Right lobe of liver (tissue), 6 donors: Measurements from ENCODE around the gene GALNT15. TPM values are rescaled to one million over a fixed set of nuclear protein-coding genes. Genes with fewer than 3 reads are reported as not detected.

Experiments
- ATAC-seq, 4 donors: fragments of 200-7000 bp; cut with Tn5 transposase; one replicate each; pipeline ENCODE4 v1.9.1; 2020; ENCODE audit warnings: mild to moderate bottlenecking in 4 of 4, moderate library complexity in 4 of 4
- DNase-seq, 3 donors: peaks; one replicate each; pipeline ENCODE4 v3.0.0-alpha.2; 2020
- H3K27ac ChIP-seq, 3 donors: fragments of 200-600 bp; one replicate each; pipeline ENCODE4 v1.8.0; 2022
- H3K27me3 ChIP-seq, 2 donors: fragments of 200-600 bp; one replicate each; pipeline ENCODE4 v1.8.0; 2022
- H3K36me3 ChIP-seq, 4 donors: fragments of 200-600 bp; sonication (generic) in 1 of 4; one replicate each; pipeline versions ENCODE4 v1.5.1 to v1.8.0; 2017 to 2022; ENCODE audit warnings: control low read depth in 1 of 4
- H3K4me1 ChIP-seq, 4 donors: fragments of 200-600 bp; sonication (generic) in 1 of 4; one replicate each; pipeline versions ENCODE4 v1.5.1 to v1.8.0; 2017 to 2022; ENCODE audit warnings: control low read depth in 1 of 4
- H3K4me3 ChIP-seq, 3 donors: fragments of 200-600 bp; one replicate each; pipeline ENCODE4 v1.8.0; 2022
- H3K9me3 ChIP-seq, 4 donors: fragments of 200-600 bp; sonication (generic) in 1 of 4; one replicate each; pipeline versions ENCODE4 v1.5.1 to v1.8.0; 2017 to 2022; ENCODE audit warnings: control low read depth in 1 of 4
- POLR2A ChIP-seq: fragments of 450-650 bp; IDR thresholded peaks from one replicate; pipeline ENCODE4 v1.6.1; 2017; ENCODE audit warnings: antibody characterized with exemption, mild to moderate bottlenecking
- WGBS: methylation state at CpG from one replicate; pipeline ENCODE4 v1.1.6; 2018; ENCODE audit warnings: low coverage, low lambda C conversion rate; ENCODE audit not compliant: insufficient coverage; ENCODE audit errors: missing lambda C conversion rate; 5-methylcytosine and 5-hydroxymethylcytosine counted together
- intact Hi-C, 2 donors: fragments of 100-400 bp; cut with DNase I; formaldehyde crosslinking; loops; one replicate each; pipeline versions ENCODE4 v1.11.2 to v1.14.1; 2022
- total RNA-seq, 6 experiments: library from RNA; depleted of rRNA in 2 of 6; stranded (reverse); fragments of >200 nt in 2 of 6; fragmentation: NEBNext Ultra II Directional in 3 of 6; extraction: Animal tissue kit (Norgen Biotek cat#: 25700) in 3 of 6; gene quantifications; one replicate each; pipeline versions ENCODE4 v1.1.0 to v1.2.4, GENCODE V29; 2016 to 2023
- TF ChIP-seq, protein P1 (sequence below), 4 donors: fragments of 200-600 bp in 3 of 4; fragments of 450-650 bp in 1 of 4; IDR thresholded peaks; one replicate each; pipeline versions ENCODE4 v1.5.1 to v1.8.0; 2016 to 2022; ENCODE audit warnings: antibody characterized with exemption in 4 of 4, mild to moderate bottlenecking in 2 of 4
- donor health status: DM: no; HTN: yes; CAD: no.
- donor health status: DM: no; HTN: no; CAD: no.
- donor health status: DM: no; HTN: no; CAD: no.
- donor health status: DM: no; HTN: yes; CAD: no.
- donor health status: DM: no; HTN: yes; CAD: no.

Gene GALNT15
- total RNA-seq, 6 experiments from 2014 or later, result 2.0 to 9.2 (median 4.0) TPM

DNA sequence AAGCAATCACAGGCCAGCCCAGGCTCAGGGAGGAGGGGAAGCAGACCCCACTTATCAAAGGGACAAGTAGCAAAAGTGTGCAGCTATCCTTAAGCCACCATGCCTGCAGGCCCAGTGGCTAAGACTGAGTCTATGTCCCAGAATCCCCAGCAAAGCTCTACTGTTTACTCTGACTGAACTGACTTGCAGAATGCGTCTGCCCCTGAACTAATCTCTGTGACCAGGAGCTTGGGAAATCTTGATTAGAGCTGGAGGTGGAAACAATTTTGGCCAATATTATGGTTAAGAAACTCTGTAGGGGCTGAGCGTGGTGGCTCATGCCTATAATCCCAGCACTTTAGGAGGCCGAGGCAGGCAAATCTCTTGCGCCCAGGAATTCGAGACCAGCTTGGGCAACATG lies 67.7 kb downstream of the GALNT15 start:
- TF ChIP-seq POLR2A, result no peak
- TF ChIP-seq, protein P1, sequence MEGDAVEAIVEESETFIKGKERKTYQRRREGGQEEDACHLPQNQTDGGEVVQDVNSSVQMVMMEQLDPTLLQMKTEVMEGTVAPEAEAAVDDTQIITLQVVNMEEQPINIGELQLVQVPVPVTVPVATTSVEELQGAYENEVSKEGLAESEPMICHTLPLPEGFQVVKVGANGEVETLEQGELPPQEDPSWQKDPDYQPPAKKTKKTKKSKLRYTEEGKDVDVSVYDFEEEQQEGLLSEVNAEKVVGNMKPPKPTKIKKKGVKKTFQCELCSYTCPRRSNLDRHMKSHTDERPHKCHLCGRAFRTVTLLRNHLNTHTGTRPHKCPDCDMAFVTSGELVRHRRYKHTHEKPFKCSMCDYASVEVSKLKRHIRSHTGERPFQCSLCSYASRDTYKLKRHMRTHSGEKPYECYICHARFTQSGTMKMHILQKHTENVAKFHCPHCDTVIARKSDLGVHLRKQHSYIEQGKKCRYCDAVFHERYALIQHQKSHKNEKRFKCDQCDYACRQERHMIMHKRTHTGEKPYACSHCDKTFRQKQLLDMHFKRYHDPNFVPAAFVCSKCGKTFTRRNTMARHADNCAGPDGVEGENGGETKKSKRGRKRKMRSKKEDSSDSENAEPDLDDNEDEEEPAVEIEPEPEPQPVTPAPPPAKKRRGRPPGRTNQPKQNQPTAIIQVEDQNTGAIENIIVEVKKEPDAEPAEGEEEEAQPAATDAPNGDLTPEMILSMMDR (IDR thresholded peaks at IDR 0.05), result no peak
- H3K4me3 ChIP-seq, result no peak overlapping the region
- H3K4me1 ChIP-seq, result peaks cover 0 to 42% (median 0%) of the 10 kb centered on the region in 4 donors
- intact Hi-C loops, result loop anchor here in 1 of 2 donors (10.0 kb wide), 2 partner anchors 187 to 607 kb away; no protein-coding TSS in a partner anchor
- H3K9me3 ChIP-seq, result no peaks in the 10 kb centered on the region
- peak overlapping the region in 1 of 3 donors; percentile 35 for H3K27ac ChIP-seq
- DNase-seq (no peak), ATAC-seq (peak in 1 of 4 donors; percentile 54)
- WGBS, result 95% methylated on average over 5 of the region's 5 CpGs
- no peaks in the 10 kb centered on the region for H3K36me3 ChIP-seq
- H3K27me3 ChIP-seq, result no peaks in the 10 kb centered on the region

DNA sequence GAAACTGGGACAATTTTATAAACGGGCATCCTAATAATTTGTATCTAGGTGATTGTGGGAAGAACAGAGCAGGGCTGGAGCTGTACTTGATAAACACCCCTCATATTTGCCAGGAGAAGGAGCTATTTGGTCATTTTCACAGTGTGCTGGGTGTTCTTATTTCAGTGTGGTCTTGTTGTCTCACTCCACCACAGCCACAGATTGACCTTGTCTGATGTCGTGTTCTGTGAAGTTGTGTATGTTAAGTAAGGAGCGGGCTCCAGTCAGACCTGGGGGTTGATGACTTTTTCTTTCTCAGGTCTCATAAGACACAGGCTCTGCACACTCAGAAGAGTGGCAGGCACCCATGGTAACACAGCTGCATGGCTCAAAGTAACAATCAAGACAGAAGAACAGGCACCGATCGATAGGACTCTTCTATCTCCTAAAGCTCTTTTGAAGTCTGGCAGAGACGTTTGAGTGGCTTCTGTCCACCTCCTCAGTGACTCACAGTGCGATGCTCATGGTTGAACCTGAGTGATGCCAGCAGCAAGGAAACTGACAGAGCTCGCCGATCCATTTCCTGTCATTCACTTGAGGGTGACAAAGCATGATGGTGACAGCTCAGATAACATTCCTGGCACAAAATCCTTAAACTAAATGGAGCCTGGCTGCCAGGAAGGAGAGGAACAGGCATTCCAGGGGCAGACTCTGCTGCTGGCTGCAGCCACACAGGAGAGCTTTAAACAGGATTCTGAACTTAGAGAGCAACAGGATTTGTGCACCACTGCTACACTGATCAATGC lies 69.4 kb downstream of the GALNT15 start:
- Histone ChIP-seq H3K9me3 (no peaks in the 10 kb centered on the region), H3K27ac (no peak overlapping the region), H3K27me3 (no peaks in the 10 kb centered on the region), H3K4me1 (peaks cover 0 to 36% (median 0%) of the 10 kb centered on the region in 4 donors), H3K36me3 (no peaks in the 10 kb centered on the region), H3K4me3 (no peak overlapping the region)
- DNase-seq (no peak), ATAC-seq (no peak)
- 61% methylated on average over 9 of the region's 9 CpGs for WGBS
- intact Hi-C loops, result loop anchor here in 1 of 2 donors (10.0 kb wide), 2 partner anchors 189 to 609 kb away; no protein-coding TSS in a partner anchor
- TF ChIP-seq, protein P1 (IDR thresholded peaks at IDR 0.05), result no peak
- TF ChIP-seq POLR2A, result no peak

DNA sequence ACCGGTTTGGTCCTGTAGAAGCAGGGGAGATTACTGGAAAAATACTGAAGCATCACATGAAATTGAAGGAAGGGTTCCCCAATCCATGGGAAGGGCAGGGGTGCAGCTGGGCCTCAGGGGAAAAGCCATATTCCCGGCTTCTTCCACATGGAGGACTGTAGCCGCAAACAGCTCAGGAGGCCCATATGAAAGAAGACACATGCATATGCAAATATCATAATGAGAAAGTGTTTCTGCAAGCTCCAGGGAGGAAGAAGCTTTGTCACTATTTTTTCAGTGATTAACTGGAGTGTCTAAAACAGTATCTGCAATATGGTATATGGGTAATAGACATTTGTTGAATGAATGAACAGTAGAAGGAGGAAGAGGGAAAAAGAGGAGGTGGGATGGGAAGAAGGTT lies 71.1 kb downstream of the GALNT15 start:
- DNase-seq, result no peak
- WGBS, result 90% methylated on average over 2 of the region's 3 CpGs
- no peaks in the 10 kb centered on the region for H3K27me3 ChIP-seq
- H3K4me3 ChIP-seq, result no peak overlapping the region
- no peaks in the 10 kb centered on the region for H3K9me3 ChIP-seq
- H3K27ac ChIP-seq, result no peak overlapping the region
- intact Hi-C loops, result loop anchor here (5.0 to 10.0 kb wide), 4 partner anchors 63 to 611 kb away; no protein-coding TSS in a partner anchor
- H3K4me1 ChIP-seq, result peaks cover 0 to 19% (median 0%) of the 10 kb centered on the region in 4 donors
- ATAC-seq, result no peak
- no peaks in the 10 kb centered on the region for H3K36me3 ChIP-seq
- no peak for TF ChIP-seq POLR2A
- TF ChIP-seq, protein P1 (IDR thresholded peaks at IDR 0.05), result no peak

DNA sequence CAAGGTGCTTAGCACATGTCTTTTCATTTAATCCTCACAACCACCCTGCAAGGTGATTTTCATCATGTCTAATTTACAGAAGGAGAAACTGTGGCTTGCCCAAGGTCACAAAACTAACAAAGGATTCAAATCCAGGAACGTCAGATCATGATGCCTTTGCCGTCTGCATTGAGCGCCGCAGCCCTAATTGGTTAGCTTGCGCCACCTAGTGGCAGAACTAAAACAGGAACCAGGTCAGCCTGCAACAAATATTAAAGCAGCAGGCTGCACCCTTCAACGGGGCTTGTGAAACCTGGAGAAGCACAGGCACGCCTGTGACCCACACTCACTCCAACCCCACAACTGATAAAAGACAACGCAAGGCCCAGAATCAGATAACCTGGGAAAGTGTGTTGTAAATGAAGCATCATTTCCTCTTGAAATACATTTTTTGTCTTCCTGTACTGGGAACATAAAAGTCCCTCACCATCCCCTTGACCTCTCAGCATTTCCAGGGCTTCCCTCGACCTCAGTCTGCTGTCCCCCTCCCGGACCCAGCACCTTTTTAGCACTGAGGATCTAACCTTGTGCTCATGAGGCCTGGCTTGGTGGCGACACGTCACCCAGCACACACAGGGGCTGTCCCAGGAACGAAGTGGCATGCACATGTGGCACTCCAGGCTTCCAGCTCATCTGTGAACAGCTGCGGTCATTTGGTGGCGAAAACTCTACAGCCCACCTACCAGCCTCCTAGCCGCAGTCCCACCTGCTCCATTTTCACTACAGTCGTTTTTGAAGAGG lies 73.0 kb downstream of the GALNT15 start:
- 15% methylated on average over 16 of the region's 17 CpGs for WGBS
- Histone ChIP-seq H3K36me3 (no peaks in the 10 kb centered on the region), H3K27ac (no peak overlapping the region), H3K9me3 (no peaks in the 10 kb centered on the region), H3K27me3 (no peaks in the 10 kb centered on the region), H3K4me1 (peaks cover 0 to 13% (median under 1%) of the 10 kb centered on the region in 4 donors), H3K4me3 (no peak overlapping the region)
- TF ChIP-seq POLR2A, result no peak
- TF ChIP-seq, protein P1 (IDR thresholded peaks at IDR 0.05), result peak; percentile 91 to 96 (median 96)
- intact Hi-C loops, result loop anchor here (5.0 to 10.0 kb wide), 4 partner anchors 65 to 613 kb away; no protein-coding TSS in a partner anchor
- ATAC-seq, result peak; percentile 86 to 93 (median 91)
- peak; percentile 70 to 82 (median 77) for DNase-seq
